GM23338 (cell line): ENCODE data around the gene OPN1SW. TPM values are rescaled to one million over a fixed set of nuclear protein-coding genes. Genes with fewer than 3 reads are reported as not detected.

Source experiments
- ATAC-seq: fragments of 200-7000 bp; cut with Tn5 transposase; 3 replicates; pipeline ENCODE4 v1.9.1; 2020
- DNase-seq: peaks from one replicate; pipeline ENCODE4 v3.0.0-alpha.2; 2015; ENCODE audit warnings: low spot score
- H2AFZ ChIP-seq: fragments of 200-600 bp; sonication (generic); 2 replicates; pipeline ENCODE4 v1.8.0; 2016; ENCODE audit warnings: antibody characterized with exemption, mild to moderate bottlenecking, moderate library complexity
- H3F3A ChIP-seq: fragments of 200-600 bp; sonication (generic); replicated peaks from 2 replicates; pipeline ENCODE4 v1.8.0; 2017; ENCODE audit warnings: antibody characterized with exemption, mixed run types, low read depth
- H3K27ac ChIP-seq: fragments of 200-600 bp; sonication (generic); 2 replicates; pipeline ENCODE4 v1.6.1; 2016; ENCODE audit warnings: low read depth
- H3K27me3 ChIP-seq: fragments of 200-600 bp; sonication (generic); 2 replicates; pipeline ENCODE4 v1.8.0; 2016; ENCODE audit warnings: mild to moderate bottlenecking, mixed run types, moderate library complexity; ENCODE audit not compliant: insufficient read depth
- H3K36me3 ChIP-seq: fragments of 200-600 bp; sonication (generic); 2 replicates; pipeline ENCODE4 v1.8.0; 2016; ENCODE audit warnings: mild to moderate bottlenecking; ENCODE audit not compliant: insufficient read depth
- H3K4me1 ChIP-seq: fragments of 200-600 bp; sonication (generic); 2 replicates; pipeline ENCODE4 v1.8.0; 2016; ENCODE audit warnings: mild to moderate bottlenecking, moderate library complexity; ENCODE audit not compliant: insufficient read depth
- H3K4me2 ChIP-seq: fragments of 200-600 bp; sonication (generic); 2 replicates; pipeline ENCODE4 v1.7.1; 2017; ENCODE audit warnings: mixed run types
- H3K4me3 ChIP-seq: fragments of 200-600 bp; sonication (generic); 2 replicates; pipeline ENCODE4 v1.6.1; 2016; ENCODE audit warnings: mixed run types
- H3K79me2 ChIP-seq: fragments of 200-600 bp; sonication (generic); replicated peaks from 2 replicates; pipeline ENCODE4 v1.8.0; 2017; ENCODE audit warnings: mild to moderate bottlenecking; ENCODE audit not compliant: insufficient read depth
- H3K9me2 ChIP-seq: fragments of 200-600 bp; sonication (generic); 2 replicates; pipeline ENCODE4 v1.8.0; 2017; ENCODE audit not compliant: insufficient read depth
- H4K20me1 ChIP-seq: fragments of 200-600 bp; sonication (generic); replicated peaks from 2 replicates; pipeline ENCODE4 v1.8.0; 2017; ENCODE audit warnings: mild to moderate bottlenecking; ENCODE audit not compliant: insufficient read depth
- H3K27ac Mint-ChIP-seq: 2 replicates; pipeline ENCODE4 v1.8.0; 2020; ENCODE audit warnings: inconsistent platforms, mild to moderate bottlenecking, moderate library complexity, mixed read lengths
- H3K27me3 Mint-ChIP-seq: 3 replicates; pipeline ENCODE4 v1.8.0; 2022; ENCODE audit warnings: low read depth, mild to moderate bottlenecking, moderate library complexity, mixed read lengths, inconsistent platforms; ENCODE audit not compliant: insufficient read depth, poor library complexity
- H3K36me3 Mint-ChIP-seq: 3 replicates; pipeline ENCODE4 v1.8.0; 2021; ENCODE audit warnings: low read depth, mild to moderate bottlenecking, inconsistent platforms, moderate library complexity, mixed read lengths
- H3K4me1 Mint-ChIP-seq: 3 replicates; pipeline ENCODE4 v1.8.0; 2020; ENCODE audit warnings: mild to moderate bottlenecking, inconsistent platforms, mixed read lengths
- H3K4me3 Mint-ChIP-seq: 3 replicates; pipeline ENCODE4 v1.8.0; 2021; ENCODE audit warnings: moderate library complexity, mild to moderate bottlenecking, inconsistent platforms, mixed read lengths
- H3K9me3 Mint-ChIP-seq: 3 replicates; pipeline ENCODE4 v1.8.0; 2020; ENCODE audit warnings: moderate library complexity, mild to moderate bottlenecking, inconsistent platforms, mixed read lengths
- CREB1 ChIP-seq: fragments of 250-450 bp; sonication (Bioruptor Pico); IDR thresholded peaks from 2 replicates; pipeline ENCODE4 v1.5.0; 2020; ENCODE audit warnings: low read depth, mild to moderate bottlenecking, moderate library complexity
- CTCF ChIP-seq, 2 experiments: fragments of 200-600 bp in 1 of 2; sonication (generic) in 1 of 2; conservative IDR thresholded peaks; 2 replicates each; pipeline versions ENCODE4 v1.5.1 to v1.6.1; 2016 to 2017; ENCODE audit warnings: antibody characterized with exemption in 2 of 2, low read depth in 2 of 2, mild to moderate bottlenecking in 2 of 2, moderate library complexity in 1 of 2
- JUNB ChIP-seq: IDR thresholded peaks from one replicate; pipeline ENCODE4 v1.6.1; 2016; ENCODE audit warnings: antibody characterized with exemption; ENCODE audit not compliant: unreplicated experiment
- POLR2AphosphoS5 ChIP-seq: IDR thresholded peaks from 2 replicates; pipeline ENCODE4 v1.6.1; 2016; ENCODE audit warnings: antibody characterized with exemption, low read depth
- ZNF114 ChIP-seq: fragments of 250-450 bp; sonication (Bioruptor Pico); IDR thresholded peaks from 2 replicates; pipeline ENCODE4 v1.5.0; 2020; ENCODE audit warnings: mild to moderate bottlenecking, moderate library complexity
- ZNF462 ChIP-seq: fragments of 250-450 bp; sonication (Bioruptor Pico); IDR thresholded peaks from 2 replicates; pipeline ENCODE4 v1.5.0; 2020; ENCODE audit warnings: mild to moderate bottlenecking, moderate library complexity
- polyA plus RNA-seq: library from polyadenylated mRNA; unstranded; fragments of >200 nt; fragmentation: Nextera tagmentation; extraction: Ambion mirVana; gene quantifications from 2 replicates; pipeline ENCODE4 v1.2.1, GENCODE V29; 2016
- total RNA-seq: library from RNA; depleted of rRNA; stranded (reverse); fragments of >200 nt; shearing (Covaris generic); gene quantifications from 2 replicates; pipeline ENCODE4 v1.2.3, GENCODE V29; 2014

OPN1SW gene
- total and polyA plus RNA-seq, 2 experiments from 2014 or later, result 0.50 TPM; not detected in 1

DNA sequence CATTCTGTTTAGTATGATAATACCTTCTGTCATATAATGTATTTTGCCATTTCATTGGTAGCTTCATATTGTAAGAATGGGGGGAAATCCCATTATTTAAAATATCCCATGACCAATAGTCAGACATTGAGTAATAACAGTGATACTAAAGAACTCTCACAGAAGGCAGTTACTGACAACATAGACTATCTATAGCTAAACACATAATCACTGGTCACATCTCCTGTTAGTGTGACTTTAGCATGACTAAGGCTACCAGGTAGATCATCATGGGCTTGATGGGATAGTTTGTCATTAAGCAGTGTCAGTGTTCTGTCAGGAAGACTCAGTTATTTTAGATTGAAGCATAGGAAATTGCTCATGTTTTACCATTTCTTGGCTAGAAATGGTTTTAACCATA, 16.4 kb downstream of the OPN1SW start (continued):
- TF ChIP-seq ZNF462 (CRISPR knock-in tag), result no peak

GRCh38 chr7:128758553-128758952, 17.0 kb downstream of the OPN1SW start:
- no peak overlapping the region for H3K4me3 Mint-ChIP-seq
- peaks cover 60% of the 10 kb centered on the region for H4K20me1 ChIP-seq
- H3K27ac ChIP-seq, result no peak overlapping the region
- no peak for DNase-seq
- no peak overlapping the region for H3K4me3 ChIP-seq
- H3K27me3 ChIP-seq, result no peaks in the 10 kb centered on the region
- no peak for ATAC-seq
- H3K36me3 Mint-ChIP-seq, result peaks cover 64% of the 10 kb centered on the region
- H3F3A ChIP-seq, result peaks cover 8% of the 10 kb centered on the region; the same call in 1 of the 2 replicates
- H3K27me3 Mint-ChIP-seq, result peaks cover 1% of the 10 kb centered on the region
- peaks cover 18% of the 10 kb centered on the region for H3K79me2 ChIP-seq
- H3K4me1 Mint-ChIP-seq, result no peaks in the 10 kb centered on the region
- H3K4me1 ChIP-seq, result no peaks in the 10 kb centered on the region
- H3K9me2 ChIP-seq, result no peaks in the 10 kb centered on the region
- no peak overlapping the region for H3K27ac Mint-ChIP-seq
- H2AFZ ChIP-seq, result no peak overlapping the region
- no peak overlapping the region for H3K4me2 ChIP-seq
- peaks cover 67% of the 10 kb centered on the region for H3K36me3 ChIP-seq
- H3K9me3 Mint-ChIP-seq, result no peaks in the 10 kb centered on the region
- no peak for TF ChIP-seq CREB1
- TF ChIP-seq POLR2AphosphoS5, result no peak
- TF ChIP-seq ZNF462 (CRISPR knock-in tag), result no peak
- no peak for TF ChIP-seq JUNB
- TF ChIP-seq CTCF (conservative IDR thresholded peaks at IDR 0.05; ENCODE audit: low read depth in 2 of 2), result no peak
- TF ChIP-seq ZNF114 (CRISPR knock-in tag), result no peak
